ENCODE measurements around the gene BRD9.

GRCh38 chr5:903756-904096 lies 11.1 kb upstream of the BRD9 start:
- no peak for TF ChIP-seq CTCF (IDR thresholded peaks at IDR 0.05; ENCODE audit: low read length)
- TF ChIP-seq EZH2 (IDR thresholded peaks at IDR 0.05; ENCODE audit: borderline replicate concordance, low read length) = no peak
